HCT116 (cell line): ENCODE results near the gene CD96. TPM values are rescaled to one million over a fixed set of nuclear protein-coding genes. Genes with fewer than 3 reads are reported as not detected.
A peak's percentile ranks its signal among the peaks of the same experiment; 100 is the strongest.

Source experiments
- ATAC-seq: fragments of 200-7000 bp; cut with Tn5 transposase; 2 replicates; pipeline ENCODE4 v1.9.1; 2020; ENCODE audit warnings: mild to moderate bottlenecking, moderate library complexity
- BruUV-seq: library from RNA; stranded (reverse); fragments of 400-500 nt; replicated peaks from 2 replicates; lab custom pipeline; 2021; lab: Mats Ljungman, UMichigan
- CTCF ChIA-PET: fragments of 300-600 bp; sonication (Branson Sonifier 250); formaldehyde crosslinking; loops from one replicate; lab custom pipeline; 2021; ENCODE audit warnings: antibody characterized with exemption; lab: Charles Lee
- POLR2A ChIA-PET: fragments of 300-600, 350-600 bp; sonication (Branson Sonifier 250); formaldehyde crosslinking; loops from one replicate; lab custom pipeline; 2021; ENCODE audit warnings: antibody characterized with exemption; lab: Charles Lee
- RAD21 ChIA-PET, 2 experiments: fragments of 300-600 bp; sonication (Branson Sonifier 250); formaldehyde crosslinking; loops; one replicate each; lab custom pipeline; 2023; ENCODE audit warnings: low total read pairs in 2 of 2; ENCODE audit not compliant: uncharacterized antibody in 2 of 2, unreplicated experiment in 2 of 2, low non-redundant PET in 1 of 2; lab: Charles Lee
- DNase-seq: peaks from one replicate; pipeline ENCODE4 v3.0.0-alpha.2; 2010; ENCODE audit warnings: low read depth, low spot score
- H2AFZ ChIP-seq: fragments of 200-600 bp; shearing (Covaris generic), sonication (generic); 2 replicates; pipeline ENCODE4 v1.6.1; 2017; ENCODE audit warnings: low read depth, mixed run types, mixed read lengths, antibody characterized with exemption, low read length; ENCODE audit not compliant: poor library complexity, severe bottlenecking
- H3K27ac ChIP-seq: 2 replicates; pipeline ENCODE4 v1.5.1; 2012; ENCODE audit warnings: low read depth, low read length
- H3K27me3 ChIP-seq: fragments of 200-600 bp; sonication (generic); 2 replicates; pipeline ENCODE4 v1.6.1; 2016; ENCODE audit warnings: mixed run types, low read length, mixed read lengths; ENCODE audit not compliant: insufficient read depth
- H3K36me3 ChIP-seq, 2 experiments: fragments of 200-500 bp in 1 of 2; fragments of 200-600 bp in 1 of 2; sonication (Bioruptor generic) in 1 of 2; sonication (generic) in 1 of 2; 2 replicates each; pipeline versions ENCODE4 v1.5.1 to v1.6.1; 2014 to 2016; ENCODE audit warnings: low read length in 2 of 2, inconsistent platforms in 1 of 2, mixed read lengths in 1 of 2, mixed run types in 1 of 2; ENCODE audit not compliant: insufficient read depth in 2 of 2, control insufficient read depth in 1 of 2
- H3K4me1 ChIP-seq, 2 experiments: fragments of 200-600 bp in 1 of 2; sonication (generic) in 1 of 2; 2 replicates each; pipeline versions ENCODE4 v1.5.1 to v1.6.1; 2012 to 2017; ENCODE audit warnings: low read length in 2 of 2, inconsistent platforms in 1 of 2, mild to moderate bottlenecking in 1 of 2, mixed read lengths in 1 of 2, mixed run types in 1 of 2, moderate library complexity in 1 of 2; ENCODE audit not compliant: insufficient read depth in 2 of 2, control insufficient read depth in 1 of 2
- H3K4me2 ChIP-seq: fragments of 200-600 bp; sonication (generic); 2 replicates; pipeline ENCODE4 v1.6.1; 2017; ENCODE audit warnings: mixed run types, low read length, mixed read lengths
- H3K4me3 ChIP-seq, 2 experiments: fragments of 200-600 bp in 1 of 2; sonication (generic) in 1 of 2; replicated peaks in 1 of 2; 2 replicates each; pipeline ENCODE4 v1.5.1; 2011 to 2016; ENCODE audit warnings: low read length in 2 of 2, control low read depth in 1 of 2, low read depth in 1 of 2, mild to moderate bottlenecking in 1 of 2, mixed read lengths in 1 of 2, mixed run types in 1 of 2
- H3K79me2 ChIP-seq: fragments of 200-600 bp; sonication (generic); 2 replicates; pipeline ENCODE4 v1.6.1; 2017; ENCODE audit warnings: mild to moderate bottlenecking, mixed run types, low read length, moderate library complexity, mixed read lengths; ENCODE audit not compliant: insufficient read depth
- H3K9ac ChIP-seq: fragments of 200-600 bp; sonication (generic); 2 replicates; pipeline ENCODE4 v1.6.1; 2016; ENCODE audit warnings: low read length, mixed read lengths
- H3K9me2 ChIP-seq: fragments of 200-600 bp; sonication (generic), shearing (Covaris generic); 2 replicates; pipeline ENCODE4 v1.6.1; 2017; ENCODE audit warnings: mixed run types, mild to moderate bottlenecking, moderate library complexity; ENCODE audit not compliant: insufficient read depth
- H3K9me3 ChIP-seq, 2 experiments: fragments of 200-500 bp in 1 of 2; fragments of 200-600 bp in 1 of 2; sonication (Bioruptor generic) in 1 of 2; sonication (generic) in 1 of 2; 2 replicates each; pipeline ENCODE4 v1.6.1; 2014 to 2017; ENCODE audit warnings: low read length in 2 of 2, mixed read lengths in 2 of 2, inconsistent platforms in 1 of 2, low read depth in 1 of 2, mild to moderate bottlenecking in 1 of 2, mixed run types in 1 of 2, moderate library complexity in 1 of 2; ENCODE audit not compliant: control insufficient read depth in 1 of 2, insufficient read depth in 1 of 2
- H4K20me1 ChIP-seq: fragments of 200-600 bp; sonication (generic), shearing (Covaris generic); 2 replicates; pipeline ENCODE4 v1.6.1; 2017; ENCODE audit warnings: mixed run types, mild to moderate bottlenecking, moderate library complexity; ENCODE audit not compliant: insufficient read depth
- CTCF ChIP-seq, 3 experiments: fragments of 200-600 bp in 1 of 3; sonication (generic) in 1 of 3; IDR thresholded peaks in 2 of 3; conservative IDR thresholded peaks in 1 of 3; 2 replicates each; pipeline ENCODE4 v1.5.1; 2012 to 2017; ENCODE audit warnings: low read depth in 2 of 3, low read length in 2 of 3, antibody characterized with exemption in 1 of 3, borderline replicate concordance in 1 of 3, control low read depth in 1 of 3, mild to moderate bottlenecking in 1 of 3, mixed read lengths in 1 of 3, mixed run types in 1 of 3, moderate library complexity in 1 of 3; ENCODE audit not compliant: insufficient read depth in 1 of 3
- EZH2phosphoT487 ChIP-seq: fragments of 200-600 bp; IDR thresholded peaks from 2 replicates; pipeline ENCODE4 v1.6.1; 2018; ENCODE audit warnings: antibody characterized with exemption, borderline replicate concordance
- REST ChIP-seq: IDR thresholded peaks from 2 replicates; pipeline ENCODE4 v1.6.1; 2012; ENCODE audit warnings: low read depth
- intact Hi-C: fragments of 100-400 bp; cut with micrococcal nuclease; formaldehyde crosslinking; loops from 2 replicates; pipeline ENCODE4 v1.10.0; 2022
- total RNA-seq: library from RNA; stranded (reverse); gene quantifications from one replicate; pipeline ENCODE4 v1.2.1, GENCODE V29; 2021; ENCODE audit not compliant: unreplicated experiment

Gene CD96
- total RNA-seq, 1 experiment from 2014 or later: 0.42 TPM

GRCh38 chr3:111493276-111493675 is 48.7 kb upstream of the CD96 start:
- Histone ChIP-seq H2AFZ (no peak overlapping the region), H3K79me2 (no peaks in the 10 kb centered on the region), H3K27me3 (no peaks in the 10 kb centered on the region), H3K4me3 (no peak overlapping the region), H3K9ac (no peak overlapping the region), H3K4me2 (no peak overlapping the region), H3K27ac (no peak overlapping the region), H3K4me1 (no peaks in the 10 kb centered on the region), H3K9me2 (0 out of 2 replicates have a peak, but pooled peaks cover 4% of the 10 kb centered on the region), H3K36me3 (no peaks in the 10 kb centered on the region), H4K20me1 (no peaks in the 10 kb centered on the region), H3K9me3 (no peaks in the 10 kb centered on the region)
- POLR2A ChIA-PET: no interaction called here
- RAD21 ChIA-PET: no interaction called here
- BruUV-seq: no TSS peak
- CTCF ChIA-PET: no interaction called here
- peak; percentile 15; the same call in 1 of the 2 replicates for TF ChIP-seq REST
- TF ChIP-seq EZH2phosphoT487: no peak
- TF ChIP-seq CTCF (IDR thresholded peaks at IDR 0.05 in 2 of 3, conservative IDR thresholded peaks at IDR 0.05 in 1 of 3; ENCODE audit: borderline replicate concordance in 1 of 3, insufficient read depth in 1 of 3, low read depth in 2 of 3, low read length in 2 of 3): no peak
- ATAC-seq (no peak), DNase-seq (no peak)
- intact Hi-C loops: no loop called here
